ENCODE data around the gene SPATA33.

GRCh38 chr16:89616623-89617022 is 41.0 kb upstream of the SPATA33 start:
- TF ChIP-seq CTCF (IDR thresholded peaks at IDR 0.05; ENCODE audit: low read depth, low read length) (no peak), POLR2A (IDR thresholded peaks at IDR 0.05; ENCODE audit: extremely low read depth, insufficient read length) (no peak), MYC (IDR thresholded peaks at IDR 0.05; ENCODE audit: low read depth, low read length) (no peak)

Data from NB4 (cell line).